Head of caudate nucleus (tissue), 42 donors: ENCODE data around the gene ZNF318.
"Not testable (repeated sequence)": the region's sequence is repeated elsewhere in the genome, so short reads cannot be mapped to it uniquely, and the experiment has no call there.

Source experiments
- DNase-seq, 42 donors: peaks; one replicate each; pipeline versions ENCODE4 v3.0.0 to v3.0.0-alpha.2; 2020 to 2021; ENCODE audit warnings: mixed read lengths in 7 of 42
- intact Hi-C: fragments of 100-400 bp; cut with DNase I; formaldehyde crosslinking; loops from one replicate; pipeline ENCODE4 v1.15.0; 2022

Gene ZNF318, protein sequence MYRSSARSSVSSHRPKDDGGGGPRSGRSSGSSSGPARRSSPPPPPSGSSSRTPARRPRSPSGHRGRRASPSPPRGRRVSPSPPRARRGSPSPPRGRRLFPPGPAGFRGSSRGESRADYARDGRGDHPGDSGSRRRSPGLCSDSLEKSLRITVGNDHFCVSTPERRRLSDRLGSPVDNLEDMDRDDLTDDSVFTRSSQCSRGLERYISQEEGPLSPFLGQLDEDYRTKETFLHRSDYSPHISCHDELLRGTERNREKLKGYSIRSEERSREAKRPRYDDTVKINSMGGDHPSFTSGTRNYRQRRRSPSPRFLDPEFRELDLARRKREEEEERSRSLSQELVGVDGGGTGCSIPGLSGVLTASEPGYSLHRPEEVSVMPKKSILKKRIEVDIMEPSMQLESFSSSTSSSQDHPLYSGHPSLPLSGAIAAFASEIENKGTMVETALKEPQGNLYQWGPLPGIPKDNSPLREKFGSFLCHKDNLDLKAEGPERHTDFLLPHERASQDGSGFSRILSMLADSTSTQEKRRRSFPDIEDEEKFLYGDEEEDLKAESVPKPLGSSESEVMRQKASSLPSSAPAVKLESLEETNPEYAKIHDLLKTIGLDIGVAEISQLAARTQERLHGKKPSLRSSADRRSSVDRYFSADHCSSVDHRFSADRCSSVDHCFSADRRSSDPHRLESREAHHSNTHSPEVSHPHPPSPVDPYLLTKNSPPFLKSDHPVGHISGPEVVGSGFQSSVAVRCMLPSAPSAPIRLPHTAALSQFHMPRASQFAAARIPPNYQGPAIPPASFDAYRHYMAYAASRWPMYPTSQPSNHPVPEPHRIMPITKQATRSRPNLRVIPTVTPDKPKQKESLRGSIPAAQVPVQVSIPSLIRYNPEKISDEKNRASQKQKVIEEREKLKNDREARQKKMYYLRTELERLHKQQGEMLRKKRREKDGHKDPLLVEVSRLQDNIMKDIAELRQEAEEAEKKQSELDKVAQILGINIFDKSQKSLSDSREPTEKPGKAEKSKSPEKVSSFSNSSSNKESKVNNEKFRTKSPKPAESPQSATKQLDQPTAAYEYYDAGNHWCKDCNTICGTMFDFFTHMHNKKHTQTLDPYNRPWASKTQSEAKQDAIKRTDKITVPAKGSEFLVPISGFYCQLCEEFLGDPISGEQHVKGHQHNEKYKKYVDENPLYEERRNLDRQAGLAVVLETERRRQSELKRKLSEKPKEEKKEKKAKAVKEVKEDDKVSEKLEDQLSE (N-terminal part only)

GRCh38 chr6:43369174-43370002, at the start of gene ZNF318:
Gene ZNF318 (minus strand): TSS chr6:43369647. CDS start chr6:43369365, 282 bp downstream.
- DNase-seq: peak; percentile 91 to 98 (median 96)
- intact Hi-C loops: loop anchor here (2.0 to 10.0 kb wide), 3 partner anchors 57 to 138 kb away; partner anchors contain the start of genes ABCC10 and TTBK1

DNA sequence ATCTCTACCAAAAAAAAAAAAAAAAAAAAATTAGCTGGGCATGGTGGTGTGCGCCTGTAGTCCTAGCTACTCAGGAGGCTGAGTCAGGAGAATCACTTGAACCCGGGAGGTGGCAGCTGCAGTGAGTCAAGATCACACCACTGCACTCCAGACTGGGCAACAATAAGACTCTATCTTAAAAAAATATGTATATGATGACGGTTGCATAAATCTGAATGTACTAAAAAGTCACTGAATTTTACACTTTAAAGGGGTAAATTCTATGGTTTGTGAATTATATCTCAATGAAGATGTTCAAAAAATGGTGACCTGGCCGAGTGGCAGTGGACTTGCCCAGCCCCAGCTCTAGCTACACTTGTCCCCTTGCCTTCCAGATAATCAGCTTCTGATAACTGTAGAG, 47.5 kb upstream of the ZNF318 start:
- intact Hi-C loops: no loop called here
- no peak for DNase-seq

GRCh38 chr6:43415275-43415674, 45.8 kb upstream of the ZNF318 start:
- intact Hi-C loops, DNase-seq: not testable (repeated sequence)

DNA sequence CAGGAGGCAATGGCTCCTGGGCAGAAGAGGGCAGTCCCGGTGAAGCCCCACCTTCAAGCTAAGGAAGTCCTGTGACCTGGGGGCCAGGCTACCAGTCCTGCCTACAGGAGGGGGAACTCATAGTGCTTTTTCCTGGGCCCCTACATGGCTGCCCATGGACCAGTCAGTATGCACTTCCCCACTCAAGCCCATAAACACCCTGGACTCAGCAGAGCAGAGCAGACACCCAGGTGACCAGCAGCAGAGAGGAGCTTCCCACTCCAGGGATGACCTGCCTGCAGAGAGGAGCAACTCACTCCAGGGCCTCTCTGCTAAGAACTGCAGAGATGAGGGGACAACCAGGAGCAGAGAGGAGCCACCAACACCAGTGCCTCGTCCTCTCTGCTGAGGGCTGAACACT, 43.6 kb upstream of the ZNF318 start:
- no peak for DNase-seq
- intact Hi-C loops: no loop called here

DNA sequence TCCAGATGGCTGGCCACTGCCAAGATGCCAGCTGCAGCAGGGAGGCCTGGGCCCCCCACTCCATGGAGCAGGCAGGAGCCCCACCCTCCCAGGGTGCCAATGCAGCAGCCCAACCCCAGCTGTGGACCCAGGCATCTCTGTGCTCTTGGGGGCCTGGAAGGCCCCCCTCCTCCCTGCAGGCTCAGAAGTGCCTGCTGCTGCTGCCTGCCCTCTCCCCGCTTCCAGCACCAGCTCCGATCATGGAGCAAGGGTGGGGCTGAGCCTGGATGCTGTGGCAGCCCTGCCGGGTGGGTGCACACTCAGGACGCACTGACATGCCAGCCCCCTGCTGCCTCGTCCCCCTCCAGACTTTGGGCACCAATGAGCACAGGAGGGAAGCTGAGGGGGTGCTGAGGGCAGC, 43.1 kb upstream of the ZNF318 start:
- no peak for DNase-seq
- intact Hi-C loops: no loop called here

DNA sequence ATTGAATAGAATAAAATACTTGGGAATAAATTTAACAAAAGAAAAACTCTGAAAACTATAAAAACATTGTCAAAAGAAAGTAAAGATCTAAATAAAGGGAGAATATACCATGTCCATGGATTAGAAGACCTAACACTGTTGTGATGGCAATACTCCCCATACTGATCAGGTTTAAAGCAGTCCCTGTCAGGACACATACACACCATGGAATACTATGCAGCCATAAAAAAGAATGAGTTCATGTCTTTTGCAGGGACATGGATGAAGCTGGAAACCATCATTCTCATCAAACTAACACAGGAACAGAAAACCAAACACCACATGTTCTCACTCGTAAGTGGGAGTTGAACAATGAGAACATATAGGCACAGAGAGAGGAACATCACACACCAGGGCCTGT, 41.3 kb upstream of the ZNF318 start:
- DNase-seq, intact Hi-C loops: not testable (repeated sequence)

GRCh38 chr6:43408259-43408658, 38.8 kb upstream of the ZNF318 start:
- intact Hi-C loops: no loop called here
- no peak for DNase-seq

- no peak for DNase-seq
- intact Hi-C loops: no loop called here
Observed at GRCh38 chr6:43407296-43407695, 37.8 kb upstream of the ZNF318 start.

DNA sequence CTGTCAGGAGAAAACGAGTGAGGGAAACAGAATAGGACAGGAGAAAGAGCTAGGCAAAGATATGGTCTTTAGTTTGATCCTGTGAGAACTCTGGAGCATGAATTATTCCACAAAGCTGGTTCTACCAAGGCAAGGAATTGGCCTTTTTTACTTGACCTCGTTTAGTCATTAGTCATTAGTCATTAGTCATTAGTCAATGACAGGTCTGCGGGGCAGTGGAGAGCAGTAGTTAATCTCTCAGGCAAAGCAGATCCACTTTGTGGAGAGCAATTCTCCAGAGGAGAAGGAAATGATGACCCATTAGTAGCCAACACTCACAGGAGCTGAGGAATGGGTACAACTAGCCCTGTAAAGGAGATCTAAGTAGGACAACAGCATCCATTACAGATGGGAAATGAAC, 35.9 kb upstream of the ZNF318 start:
- intact Hi-C loops: no loop called here
- DNase-seq: no peak

GRCh38 chr6:43402820-43403219, 33.4 kb upstream of the ZNF318 start:
- DNase-seq: no peak

GRCh38 chr6:43401730-43402129, 32.3 kb upstream of the ZNF318 start:
- no peak for DNase-seq
- intact Hi-C loops: no loop called here

More at GRCh38 chr6:43402820-43403219, 33.4 kb upstream of the ZNF318 start:
- intact Hi-C loops: no loop called here

- intact Hi-C loops: no loop called here
- DNase-seq: no peak
Observed at GRCh38 chr6:43399932-43400487, 30.6 kb upstream of the ZNF318 start.

DNA sequence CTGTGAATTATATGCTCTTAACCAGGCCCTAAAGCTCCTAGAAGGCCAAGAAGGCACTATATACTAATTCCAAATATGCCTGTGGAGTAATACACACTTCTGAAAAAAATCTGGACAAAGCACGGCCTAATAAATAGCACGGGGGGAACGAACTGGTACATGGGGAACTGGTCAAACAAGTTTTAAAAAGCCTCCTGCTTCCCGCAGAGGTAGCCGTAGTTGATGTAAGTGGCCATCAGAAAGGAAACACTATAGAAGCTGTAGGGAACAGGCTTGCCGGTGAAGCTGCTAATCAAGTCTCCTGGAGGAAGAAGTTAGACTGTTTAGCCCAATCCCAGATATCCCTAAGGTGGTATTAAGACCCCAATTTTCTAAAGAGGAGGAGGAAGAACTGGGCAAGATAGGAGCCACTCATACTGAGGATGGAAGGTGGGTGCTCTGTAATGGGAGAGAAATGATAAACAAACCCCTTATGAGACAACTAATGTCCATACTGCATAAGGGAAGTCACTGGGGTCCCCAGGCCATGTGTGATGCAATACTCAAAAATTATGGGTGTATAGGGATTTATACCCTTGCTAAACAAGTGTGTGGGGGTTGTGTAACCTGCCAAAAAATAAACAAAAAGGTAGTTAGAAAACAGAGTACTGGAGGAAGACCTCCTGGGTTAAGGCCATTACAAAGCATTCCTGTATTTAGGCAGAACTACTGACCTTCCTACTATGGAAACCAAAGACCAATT, 27.1 kb upstream of the ZNF318 start:
- DNase-seq: no peak

DNA sequence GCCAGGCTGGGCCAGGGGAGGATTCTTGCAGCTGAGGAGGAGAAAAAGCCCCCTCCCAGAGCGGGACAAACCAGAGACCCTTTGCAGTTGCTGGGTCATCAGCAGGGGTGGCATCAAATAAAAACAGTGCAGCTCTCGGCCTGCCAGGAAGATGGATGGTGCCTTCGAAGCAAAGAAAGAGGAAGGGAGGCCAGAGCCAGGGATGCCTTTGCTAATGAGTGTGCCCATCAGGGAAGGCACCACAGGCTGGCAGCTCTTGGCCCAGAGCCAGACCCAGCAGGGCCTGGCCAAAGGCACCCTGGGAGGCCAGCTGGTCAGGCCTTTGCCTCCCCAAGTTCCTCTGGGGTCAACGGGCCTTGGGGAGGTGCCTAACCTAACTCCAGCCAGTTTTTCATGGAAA, 26.3 kb upstream of the ZNF318 start:
- DNase-seq: peak in 40 of 42 donors; percentile 10 to 67 (median 34)
- intact Hi-C loops: no loop called here

More for the DNA sequence above, 27.1 kb upstream of the ZNF318 start:
- intact Hi-C loops: no loop called here

- intact Hi-C loops: no loop called here
- no peak for DNase-seq
Observed at GRCh38 chr6:43394982-43395381, 25.5 kb upstream of the ZNF318 start.

- intact Hi-C loops: no loop called here
- DNase-seq: no peak
Observed at GRCh38 chr6:43393602-43394001, 24.2 kb upstream of the ZNF318 start.

- DNase-seq, intact Hi-C loops: not testable (repeated sequence)
Observed at GRCh38 chr6:43393133-43393532, 23.7 kb upstream of the ZNF318 start.
